Adrenal gland (tissue), 12 donors: ENCODE measurements around the gene TBC1D2. TPM values are rescaled to one million over a fixed set of nuclear protein-coding genes. Genes with fewer than 3 reads are reported as not detected.

Experiments
- DNase-seq, 7 donors: peaks; one replicate each; pipeline ENCODE4 v3.0.0-alpha.2; 2019 to 2020
- H3K27ac ChIP-seq, 5 donors: fragments of 200-600 bp; sonication (generic) in 4 of 5; 1 replicate in 3 of 5; 2 replicates in 2 of 5; pipeline versions ENCODE4 v1.5.1 to v1.8.0; 2016 to 2020; ENCODE audit warnings: mild to moderate bottlenecking in 1 of 5
- H3K27me3 ChIP-seq: fragments of 200-600 bp; 2 replicates; pipeline ENCODE4 v1.8.0; 2021
- H3K36me3 ChIP-seq, 2 donors: fragments of 200-600 bp; replicated peaks in 1 of 2; 1 replicate in 1 of 2; 2 replicates in 1 of 2; pipeline versions ENCODE4 v1.5.1 to v1.8.0; 2018 to 2022
- H3K4me1 ChIP-seq, 2 donors: fragments of 200-600 bp; replicated peaks in 1 of 2; 1 replicate in 1 of 2; 2 replicates in 1 of 2; pipeline versions ENCODE4 v1.5.1 to v1.8.0; 2018 to 2021
- H3K4me3 ChIP-seq, 4 donors: fragments of 200-600 bp; sonication (generic) in 3 of 4; one replicate each; pipeline ENCODE4 v1.5.1; 2016 to 2018
- H3K9me3 ChIP-seq, 3 donors: fragments of 200-600 bp; sonication (generic) in 1 of 3; replicated peaks in 1 of 3; 1 replicate in 2 of 3; 2 replicates in 1 of 3; pipeline versions ENCODE4 v1.5.1 to v1.8.0; 2016 to 2021
- CTCF ChIP-seq, 6 experiments: fragments of 450-650 bp in 4 of 6; fragments of 200-600 bp in 2 of 6; sonication (generic) in 1 of 6; IDR thresholded peaks; 1 replicate in 5 of 6; 2 replicates in 1 of 6; pipeline versions ENCODE4 v1.5.1 to v1.8.0; 2016 to 2021; ENCODE audit warnings: antibody characterized with exemption in 6 of 6, mild to moderate bottlenecking in 2 of 6, moderate library complexity in 1 of 6
- POLR2A ChIP-seq, 2 donors: fragments of 450-650 bp; IDR thresholded peaks; one replicate each; pipeline ENCODE4 v1.6.1; 2017; ENCODE audit warnings: antibody characterized with exemption in 2 of 2, mild to moderate bottlenecking in 2 of 2, moderate library complexity in 1 of 2
- WGBS, 4 donors: extraction: QIAGEN DNeasy Blood & Tissue Kit in 2 of 4; methylation state at CpG; one replicate each; pipeline versions ENCODE4 v1.1.5 to v1.1.7; 2013 to 2017; 5-methylcytosine and 5-hydroxymethylcytosine counted together
- intact Hi-C, 2 donors: fragments of 100-400 bp; cut with DNase I; formaldehyde crosslinking; loops; one replicate each; pipeline versions ENCODE4 v1.14.1 to v1.15.0; 2022 to 2023
- polyA plus RNA-seq, 3 donors: library from polyadenylated mRNA; stranded (reverse); fragments of 200-250 nt in 2 of 3; fragments of 350-450 nt in 1 of 3; fragmentation: Illumina TruSeq in 1 of 3; extraction: RNeasy Lipid Tissue Mini Kit (QIAGEN cat#74804) in 1 of 3; gene quantifications; one replicate each; pipeline ENCODE4 v1.2.3, GENCODE V29; 2013 to 2014
- total RNA-seq, 9 donors: library from RNA; depleted of rRNA in 4 of 9; stranded (reverse); fragments of >200 nt in 4 of 9; fragments of 120-200 nt in 1 of 9; fragmentation: NEBNext Ultra II Directional in 1 of 9; extraction: Animal tissue kit (Norgen Biotek cat#: 25700) in 1 of 9; gene quantifications; one replicate each; pipeline versions ENCODE4 v1.1.0 to v1.2.4, GENCODE V29; 2013 to 2023
- donor health status: healthy with polysubstance abuse.
- donor health status: Bipolar disorder and iron deficiency.
- donor health status: DM: yes; HTN: yes; CAD: no.
- donor health status: DM: no; HTN: no; CAD: no.
- donor health status: DM: no; HTN: no; CAD: no.
- donor health status: DM: yes; HTN: yes; CAD: no.

The TBC1D2 gene
- total and polyA plus RNA-seq, 12 donors: 0.67 to 21.9 (median 10.8) TPM

DNA sequence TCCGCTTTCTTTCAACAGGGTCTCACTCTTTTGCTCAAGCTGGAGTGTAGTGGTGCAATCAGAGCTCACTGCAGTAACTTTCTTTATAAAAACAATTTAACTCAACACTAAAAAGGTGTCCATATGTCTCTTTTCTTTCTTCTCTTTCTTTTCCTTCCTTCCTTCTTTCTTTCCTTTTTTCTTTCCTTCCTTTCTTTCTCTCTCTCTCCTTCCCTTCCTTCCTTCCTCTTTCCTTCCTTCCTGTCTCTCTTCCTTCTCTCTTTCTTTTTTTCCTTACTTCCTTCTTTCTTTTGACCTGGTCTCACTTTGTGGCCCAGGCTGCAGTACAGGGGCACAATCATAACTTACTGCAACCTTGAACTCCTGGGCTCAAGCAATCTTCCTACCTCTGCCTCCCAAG lies 25.8 kb upstream of the TBC1D2 start:
- intact Hi-C loops: no loop called here
- DNase-seq: no peak
- TF ChIP-seq POLR2A (IDR thresholded peaks at IDR 0.05): no peak
- no peak for TF ChIP-seq CTCF (IDR thresholded peaks at IDR 0.05)
- H3K27ac ChIP-seq: no peak overlapping the region
- 92 to 98% (median 92%) methylated on average over 1 of the region's 1 CpG for WGBS, 4 donors
- no peak overlapping the region for H3K4me3 ChIP-seq
- no peaks in the 10 kb centered on the region for H3K36me3 ChIP-seq
- H3K4me1 ChIP-seq: no peaks in the 10 kb centered on the region
- peaks cover 10% of the 10 kb centered on the region for H3K27me3 ChIP-seq
- H3K9me3 ChIP-seq: no peaks in the 10 kb centered on the region

GRCh38 chr9:98280574-98280973 lies 25.1 kb upstream of the TBC1D2 start:
- Histone ChIP-seq H3K9me3 (no peaks in the 10 kb centered on the region), H3K27ac (no peak overlapping the region), H3K4me1 (no peaks in the 10 kb centered on the region), H3K36me3 (no peaks in the 10 kb centered on the region), H3K4me3 (no peak overlapping the region), H3K27me3 (peaks cover 10% of the 10 kb centered on the region)
- peak in 2 of 7 donors; percentile 33 to 92 for DNase-seq
- 49 to 81% (median 72%) methylated on average over 6 of the region's 6 CpGs for WGBS, 4 donors
- no peak for TF ChIP-seq POLR2A (IDR thresholded peaks at IDR 0.05)
- TF ChIP-seq CTCF (IDR thresholded peaks at IDR 0.05): no peak
- intact Hi-C loops: no loop called here

DNA sequence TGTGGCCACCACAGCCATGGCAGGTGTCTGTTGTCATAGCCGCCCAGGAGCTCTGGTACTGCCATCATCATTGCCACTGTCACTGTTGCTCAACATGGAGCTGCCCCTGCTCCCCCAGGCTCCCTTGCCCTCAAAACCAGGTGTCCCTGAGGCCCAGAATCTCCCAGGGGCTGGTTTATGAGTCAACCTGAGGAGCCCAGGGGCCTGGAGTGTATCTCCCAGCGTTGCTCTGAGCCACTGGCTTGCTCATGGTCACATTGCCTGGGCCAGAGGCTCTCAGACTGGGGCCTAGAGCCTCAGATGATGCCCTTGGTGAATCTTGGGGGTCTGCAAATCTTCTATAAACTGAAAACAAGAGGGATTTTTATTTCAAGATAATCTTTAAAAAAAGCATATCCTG lies 24.7 kb upstream of the TBC1D2 start:
- 77 to 100% (median 86%) methylated on average over 1 to 2 of the region's 2 CpGs for WGBS, 4 donors
- Histone ChIP-seq H3K27ac (no peak overlapping the region), H3K9me3 (no peaks in the 10 kb centered on the region), H3K4me1 (no peaks in the 10 kb centered on the region), H3K4me3 (no peak overlapping the region), H3K27me3 (peaks cover 10% of the 10 kb centered on the region), H3K36me3 (no peaks in the 10 kb centered on the region)
- TF ChIP-seq POLR2A (IDR thresholded peaks at IDR 0.05) (no peak), CTCF (IDR thresholded peaks at IDR 0.05) (no peak)
- intact Hi-C loops: no loop called here
- no peak for DNase-seq

GRCh38 chr9:98276907-98277469 lies 21.5 kb upstream of the TBC1D2 start:
- Histone ChIP-seq H3K27me3 (peaks cover 10% of the 10 kb centered on the region), H3K4me1 (no peaks in the 10 kb centered on the region), H3K36me3 (no peaks in the 10 kb centered on the region), H3K4me3 (no peak overlapping the region), H3K27ac (no peak overlapping the region), H3K9me3 (no peaks in the 10 kb centered on the region)
- intact Hi-C loops: no loop called here
- no peak for DNase-seq
- 64 to 72% (median 67%) methylated on average over 10 of the region's 10 CpGs for WGBS, 4 donors
- TF ChIP-seq POLR2A (IDR thresholded peaks at IDR 0.05) (no peak), CTCF (IDR thresholded peaks at IDR 0.05) (no peak)
